ENCODE results near the gene GPR68.

Gene GPR68

GRCh38 chr14:91274796-91275195 lies 30.3 kb upstream of the GPR68 start:
- no peaks in the 10 kb centered on the region for H3K9me2 ChIP-seq (replicated peaks; ENCODE audit: insufficient read depth, low read length)
- no peak for DNase-seq
- no peaks in the 10 kb centered on the region for H4K20me1 ChIP-seq (ENCODE audit: insufficient read depth, low read length)
- TF ChIP-seq EZH2phosphoT487 (IDR thresholded peaks at IDR 0.05; ENCODE audit: low read length) (no peak), EZH2 (optimal IDR thresholded peaks at IDR 0.05; ENCODE audit: low read depth, low read length) (no peak), CTCF (IDR thresholded peaks at IDR 0.05; ENCODE audit: low read length) (no peak)
- H3K36me3 ChIP-seq (replicated peaks; ENCODE audit: insufficient read depth, low read length): no peaks in the 10 kb centered on the region
- no peaks in the 10 kb centered on the region for H3F3A ChIP-seq (ENCODE audit: insufficient read depth, low read length)
- H3K4me1 ChIP-seq (ENCODE audit: low read length): no peaks in the 10 kb centered on the region
- H3K27ac ChIP-seq (ENCODE audit: low read length): no peak overlapping the region
- no peaks in the 10 kb centered on the region for H3K9me3 ChIP-seq (replicated peaks; ENCODE audit: insufficient read depth, low read length)
- no peak overlapping the region for H2AFZ ChIP-seq (ENCODE audit: low read length)
- no peak overlapping the region for H3K4me2 ChIP-seq (ENCODE audit: low read depth, low read length)
- H3K27me3 ChIP-seq (replicated peaks; ENCODE audit: insufficient read depth, low read length): no peaks in the 10 kb centered on the region
- H3K79me2 ChIP-seq (ENCODE audit: low read length): peaks cover 6% of the 10 kb centered on the region; the same call in 1 of the 2 replicates
- no peak overlapping the region for H3K4me3 ChIP-seq (ENCODE audit: low read length)
- no peak overlapping the region for H3K9ac ChIP-seq (ENCODE audit: low read length)

GRCh38 chr14:91273885-91274273 lies 29.4 kb upstream of the GPR68 start:
- H3K9me2 ChIP-seq (replicated peaks; ENCODE audit: insufficient read depth, low read length): no peaks in the 10 kb centered on the region
- DNase-seq: no peak
- H3K36me3 ChIP-seq (replicated peaks; ENCODE audit: insufficient read depth, low read length): no peaks in the 10 kb centered on the region
- peaks cover 5% of the 10 kb centered on the region; the same call in 1 of the 2 replicates for H3K79me2 ChIP-seq (ENCODE audit: low read length)
- no peak overlapping the region for H2AFZ ChIP-seq (ENCODE audit: low read length)
- no peak overlapping the region for H3K27ac ChIP-seq (ENCODE audit: low read length)
- H3K4me3 ChIP-seq (ENCODE audit: low read length): no peak overlapping the region
- H4K20me1 ChIP-seq (ENCODE audit: insufficient read depth, low read length): no peaks in the 10 kb centered on the region
- H3F3A ChIP-seq (ENCODE audit: insufficient read depth, low read length): no peaks in the 10 kb centered on the region
- no peaks in the 10 kb centered on the region for H3K4me1 ChIP-seq (ENCODE audit: low read length)
- no peak overlapping the region for H3K9ac ChIP-seq (ENCODE audit: low read length)
- H3K4me2 ChIP-seq (ENCODE audit: low read depth, low read length): no peak overlapping the region
- H3K9me3 ChIP-seq (replicated peaks; ENCODE audit: insufficient read depth, low read length): no peaks in the 10 kb centered on the region
- no peaks in the 10 kb centered on the region for H3K27me3 ChIP-seq (replicated peaks; ENCODE audit: insufficient read depth, low read length)
- TF ChIP-seq EZH2 (optimal IDR thresholded peaks at IDR 0.05; ENCODE audit: low read depth, low read length) (no peak), CTCF (IDR thresholded peaks at IDR 0.05; ENCODE audit: low read length) (no peak), EZH2phosphoT487 (IDR thresholded peaks at IDR 0.05; ENCODE audit: low read length) (no peak)

GRCh38 chr14:91273273-91273884 lies 28.9 kb upstream of the GPR68 start:
- H3K79me2 ChIP-seq (ENCODE audit: low read length): peaks cover 5% of the 10 kb centered on the region; the same call in 1 of the 2 replicates
- H2AFZ ChIP-seq (ENCODE audit: low read length): no peak overlapping the region
- H3K4me1 ChIP-seq (ENCODE audit: low read length): no peaks in the 10 kb centered on the region
- H4K20me1 ChIP-seq (ENCODE audit: insufficient read depth, low read length): no peaks in the 10 kb centered on the region
- DNase-seq: no peak
- no peaks in the 10 kb centered on the region for H3K27me3 ChIP-seq (replicated peaks; ENCODE audit: insufficient read depth, low read length)
- no peak overlapping the region for H3K4me3 ChIP-seq (ENCODE audit: low read length)
- no peaks in the 10 kb centered on the region for H3K9me3 ChIP-seq (replicated peaks; ENCODE audit: insufficient read depth, low read length)
- TF ChIP-seq EZH2phosphoT487 (IDR thresholded peaks at IDR 0.05; ENCODE audit: low read length) (no peak), EZH2 (optimal IDR thresholded peaks at IDR 0.05; ENCODE audit: low read depth, low read length) (no peak), CTCF (IDR thresholded peaks at IDR 0.05; ENCODE audit: low read length) (no peak)
- no peak overlapping the region for H3K4me2 ChIP-seq (ENCODE audit: low read depth, low read length)
- H3F3A ChIP-seq (ENCODE audit: insufficient read depth, low read length): no peaks in the 10 kb centered on the region
- no peak overlapping the region for H3K27ac ChIP-seq (ENCODE audit: low read length)
- H3K9me2 ChIP-seq (replicated peaks; ENCODE audit: insufficient read depth, low read length): no peaks in the 10 kb centered on the region
- H3K36me3 ChIP-seq (replicated peaks; ENCODE audit: insufficient read depth, low read length): no peaks in the 10 kb centered on the region
- no peak overlapping the region for H3K9ac ChIP-seq (ENCODE audit: low read length)
